SK-N-SH (cell line): ENCODE data around the gene HRH2. TPM values are rescaled to one million over a fixed set of nuclear protein-coding genes. Genes with fewer than 3 reads are reported as not detected.

Experiments used
- CTCF ChIA-PET: fragments of 300-600, 350-600 bp; formaldehyde crosslinking; extraction: SDS; loops from one replicate; lab custom pipeline; 2021; lab: Yijun Ruan, JAX
- POLR2A ChIA-PET: fragments of 350-600 bp; sonication (Branson Sonifier 250); formaldehyde crosslinking; extraction: SDS; loops from one replicate; lab custom pipeline; 2020; ENCODE audit warnings: antibody characterized with exemption, inconsistent platforms; lab: Yijun Ruan, JAX
- DNase-seq: peaks from one replicate; pipeline ENCODE4 v3.0.0; 2012
- H2AFZ ChIP-seq: fragments of 200-600 bp; sonication (generic); 2 replicates; pipeline ENCODE4 v1.8.1; 2016; ENCODE audit warnings: antibody characterized with exemption, mild to moderate bottlenecking, low read depth
- H3F3A ChIP-seq: fragments of 200-600 bp; sonication (generic); replicated peaks from 2 replicates; pipeline ENCODE3; 2016; ENCODE audit warnings: antibody characterized with exemption, mild to moderate bottlenecking; ENCODE audit not compliant: insufficient read depth
- H3K27ac ChIP-seq, 2 experiments: fragments of 200-500 bp in 1 of 2; fragments of 200-600 bp in 1 of 2; sonication (Bioruptor generic) in 1 of 2; sonication (generic), shearing (Covaris generic) in 1 of 2; 2 replicates each; pipeline versions ENCODE4 v1.5.1 to v1.6.1; 2014 to 2016; ENCODE audit warnings: low read depth in 2 of 2, inconsistent platforms in 1 of 2, low read length in 1 of 2, mild to moderate bottlenecking in 1 of 2, mixed read lengths in 1 of 2
- H3K27me3 ChIP-seq: fragments of 200-600 bp; sonication (generic), shearing (Covaris generic); 2 replicates; pipeline ENCODE4 v1.6.1; 2016; ENCODE audit warnings: mixed run types; ENCODE audit not compliant: insufficient read depth
- H3K36me3 ChIP-seq, 2 experiments: fragments of 200-500 bp in 1 of 2; fragments of 200-600 bp in 1 of 2; sonication (Bioruptor generic) in 1 of 2; sonication (generic) in 1 of 2; replicated peaks in 1 of 2; 2 replicates each; pipeline versions ENCODE3 to v1.5.1; 2014 to 2016; ENCODE audit warnings: low read length in 1 of 2, mild to moderate bottlenecking in 1 of 2; ENCODE audit not compliant: insufficient read depth in 2 of 2, control insufficient read depth in 1 of 2
- H3K4me1 ChIP-seq, 2 experiments: fragments of 200-500 bp in 1 of 2; fragments of 200-600 bp in 1 of 2; sonication (Bioruptor generic) in 1 of 2; sonication (generic), shearing (Covaris generic) in 1 of 2; 2 replicates each; pipeline versions ENCODE4 v1.5.1 to v1.6.1; 2014 to 2016; ENCODE audit warnings: low read depth in 1 of 2, low read length in 1 of 2, mixed run types in 1 of 2; ENCODE audit not compliant: insufficient read depth in 2 of 2, control insufficient read depth in 1 of 2
- H3K4me2 ChIP-seq: fragments of 200-600 bp; sonication (generic), shearing (Covaris generic); 2 replicates; pipeline ENCODE4 v1.6.1; 2017; ENCODE audit warnings: mixed run types
- H3K4me3 ChIP-seq, 2 experiments: fragments of 200-500 bp in 1 of 2; fragments of 200-600 bp in 1 of 2; sonication (Bioruptor generic) in 1 of 2; sonication (generic), shearing (Covaris generic) in 1 of 2; 2 replicates each; pipeline versions ENCODE4 v1.5.1 to v1.8.1; 2014 to 2016; ENCODE audit warnings: low read depth in 2 of 2, inconsistent platforms in 1 of 2, low read length in 1 of 2, mild to moderate bottlenecking in 1 of 2, mixed read lengths in 1 of 2, moderate library complexity in 1 of 2
- H3K79me2 ChIP-seq: fragments of 200-600 bp; sonication (generic); 2 replicates; pipeline ENCODE4 v1.8.1; 2017; ENCODE audit warnings: mild to moderate bottlenecking; ENCODE audit not compliant: insufficient read depth
- H3K9ac ChIP-seq: fragments of 200-600 bp; sonication (generic); 2 replicates; pipeline ENCODE4 v1.6.1; 2017; ENCODE audit warnings: mixed run types
- H3K9me2 ChIP-seq: fragments of 200-600 bp; sonication (generic); 2 replicates; pipeline ENCODE4 v1.6.1; 2017; ENCODE audit warnings: mixed run types
- H3K9me3 ChIP-seq: fragments of 200-600 bp; sonication (generic); 2 replicates; pipeline ENCODE4 v1.6.1; 2017; ENCODE audit warnings: mixed run types, mild to moderate bottlenecking, moderate library complexity
- H4K20me1 ChIP-seq: fragments of 200-600 bp; sonication (generic); 2 replicates; pipeline ENCODE4 v1.6.1; 2017; ENCODE audit warnings: mild to moderate bottlenecking, mixed run types; ENCODE audit not compliant: insufficient read depth
- CHD2 ChIP-seq: fragments of 150-350 bp; IDR thresholded peaks from 2 replicates; pipeline ENCODE4 v1.6.1; 2018; ENCODE audit warnings: low read length; ENCODE audit not compliant: partially characterized antibody
- CTCF ChIP-seq: fragments of 200-600 bp; sonication (generic); IDR thresholded peaks from 2 replicates; pipeline ENCODE4 v1.6.1; 2017; ENCODE audit warnings: antibody characterized with exemption, mild to moderate bottlenecking, moderate library complexity
- ELF1 ChIP-seq: IDR thresholded peaks from 2 replicates; pipeline ENCODE4 v1.4.0; 2012
- EP300 ChIP-seq, 2 experiments: IDR thresholded peaks; 2 replicates each; pipeline versions ENCODE4 v1.4.0 to v1.6.1; 2012; ENCODE audit warnings: borderline replicate concordance in 1 of 2, low read depth in 1 of 2, low read length in 1 of 2
- EZH2phosphoT487 ChIP-seq: fragments of 200-600 bp; sonication (generic); IDR thresholded peaks from 2 replicates; pipeline ENCODE4 v1.6.1; 2017; ENCODE audit warnings: low read depth, mixed run types, mild to moderate bottlenecking, antibody characterized with exemption, moderate library complexity, borderline replicate concordance
- FOSL2 ChIP-seq: IDR thresholded peaks from 2 replicates; pipeline ENCODE4 v1.4.0; 2012; ENCODE audit warnings: low read depth, mild to moderate bottlenecking, moderate library complexity, borderline replicate concordance
- FOXM1 ChIP-seq: IDR thresholded peaks from 2 replicates; pipeline ENCODE4 v1.4.0; 2012; ENCODE audit warnings: low read depth, mild to moderate bottlenecking
- JUND ChIP-seq: IDR thresholded peaks from 2 replicates; pipeline ENCODE4 v1.4.0; 2012
- MEF2A ChIP-seq: IDR thresholded peaks from 2 replicates; pipeline ENCODE4 v1.4.0; 2012; ENCODE audit warnings: low read depth, borderline replicate concordance
- NRF1 ChIP-seq: IDR thresholded peaks from 2 replicates; pipeline ENCODE4 v1.6.1; 2012; ENCODE audit warnings: low read depth, mild to moderate bottlenecking, low read length
- RAD21 ChIP-seq: IDR thresholded peaks from 2 replicates; pipeline ENCODE4 v1.6.1; 2012; ENCODE audit warnings: mild to moderate bottlenecking, low read length
- RCOR1 ChIP-seq: fragments of 150-350 bp; IDR thresholded peaks from 2 replicates; pipeline ENCODE4 v1.6.1; 2017; ENCODE audit warnings: antibody characterized with exemption, low read length
- SIN3A ChIP-seq: IDR thresholded peaks from 2 replicates; pipeline ENCODE4 v1.6.1; 2012; ENCODE audit warnings: low read depth, mild to moderate bottlenecking, low read length, moderate library complexity, borderline replicate concordance
- SMC3 ChIP-seq: IDR thresholded peaks from 2 replicates; pipeline ENCODE4 v1.6.1; 2012; ENCODE audit warnings: low read depth, low read length, improper control_type of control experiment
- TAF1 ChIP-seq: IDR thresholded peaks from 2 replicates; pipeline ENCODE4 v1.6.1; 2012; ENCODE audit warnings: low read depth, mild to moderate bottlenecking, low read length, moderate library complexity, borderline replicate concordance
- TCF12 ChIP-seq: IDR thresholded peaks from 2 replicates; pipeline ENCODE4 v1.4.0; 2012
- ZBTB33 ChIP-seq: IDR thresholded peaks from 2 replicates; pipeline ENCODE4 v1.4.0; 2012; ENCODE audit warnings: low read depth, borderline replicate concordance
- WGBS: methylation state at CpG from one replicate; pipeline ENCODE4 v1.1.6; 2017; ENCODE audit warnings: low lambda C conversion rate; 5-methylcytosine and 5-hydroxymethylcytosine counted together
- polyA plus RNA-seq, 3 experiments: library from polyadenylated mRNA; depleted of rRNA; stranded (reverse); fragments of >200 nt; gene quantifications; 2 replicates each; pipeline ENCODE4 v1.2.3, GENCODE V29; 2012

The HRH2 gene
- polyA plus RNA-seq, 1 of the 3 experiments (the other 2 are of a cell fraction), result 0.08 TPM

GRCh38 chr5:175620527-175620926 lies 37.3 kb upstream of the HRH2 start:
- Histone ChIP-seq H3K36me3 (no peaks in the 10 kb centered on the region), H3K4me3 (no peak overlapping the region), H3K9me3 (no peaks in the 10 kb centered on the region), H3K9ac (no peak overlapping the region), H3F3A (no peaks in the 10 kb centered on the region), H3K27me3 (no peaks in the 10 kb centered on the region), H3K4me2 (no peak overlapping the region), H3K9me2 (no peaks in the 10 kb centered on the region), H3K27ac (no peak overlapping the region), H2AFZ (no peak overlapping the region), H3K4me1 (no peaks in the 10 kb centered on the region), H3K79me2 (no peaks in the 10 kb centered on the region), H4K20me1 (no peaks in the 10 kb centered on the region)
- no peak for DNase-seq
- WGBS, result 0% methylated on average over 1 of the region's 1 CpG
- POLR2A ChIA-PET, result no interaction called here
- no peak for TF ChIP-seq EP300 (IDR thresholded peaks at IDR 0.05; ENCODE audit: borderline replicate concordance in 1 of 2, low read depth in 1 of 2, low read length in 1 of 2)
- no peak for TF ChIP-seq RCOR1
- no peak for TF ChIP-seq FOXM1
- TF ChIP-seq ELF1, result no peak
- CTCF ChIA-PET, result no interaction called here

GRCh38 chr5:175621971-175622370 lies 35.9 kb upstream of the HRH2 start:
- H3K9me2 ChIP-seq, result no peaks in the 10 kb centered on the region
- no peak overlapping the region for H3K27ac ChIP-seq
- WGBS, result no CpG with 5 or more reads among the region's 1 CpG
- H3K27me3 ChIP-seq, result no peaks in the 10 kb centered on the region
- no peaks in the 10 kb centered on the region for H4K20me1 ChIP-seq
- no peak for DNase-seq
- no peaks in the 10 kb centered on the region for H3K4me1 ChIP-seq
- no peaks in the 10 kb centered on the region for H3K79me2 ChIP-seq
- no peak overlapping the region for H3K9ac ChIP-seq
- POLR2A ChIA-PET, result no interaction called here
- no peaks in the 10 kb centered on the region for H3F3A ChIP-seq
- H3K4me3 ChIP-seq, result no peak overlapping the region
- no peaks in the 10 kb centered on the region for H3K9me3 ChIP-seq
- no peak overlapping the region for H2AFZ ChIP-seq
- H3K36me3 ChIP-seq, result no peaks in the 10 kb centered on the region
- no peak for TF ChIP-seq CHD2
- TF ChIP-seq TCF12, result no peak
- no peak for TF ChIP-seq SMC3
- TF ChIP-seq EZH2phosphoT487, result no peak
- no peak for TF ChIP-seq ZBTB33
- no peak for TF ChIP-seq TAF1
- no peak for TF ChIP-seq NRF1
- no peak for TF ChIP-seq JUND
- no peak for TF ChIP-seq FOSL2
- TF ChIP-seq SIN3A, result no peak
- TF ChIP-seq CTCF, result no peak
- no peak for TF ChIP-seq MEF2A
- no peak for TF ChIP-seq EP300 (IDR thresholded peaks at IDR 0.05; ENCODE audit: borderline replicate concordance in 1 of 2, low read depth in 1 of 2, low read length in 1 of 2)
- TF ChIP-seq RAD21, result no peak
- TF ChIP-seq, all 33 proteins: peak for 0
- H3K4me2 ChIP-seq, result no peak overlapping the region
- CTCF ChIA-PET, result interaction anchor here (1.2 to 1.7 kb wide), 2 partner anchors 12 kb away, joined by 4 read pairs; no protein-coding TSS in a partner anchor
